GM23338 (cell line): ENCODE data around the gene HYAL2. TPM values are rescaled to one million over a fixed set of nuclear protein-coding genes. Genes with fewer than 3 reads are reported as not detected.

ENCODE experiments used
- ATAC-seq: fragments of 200-7000 bp; cut with Tn5 transposase; 3 replicates; pipeline ENCODE4 v1.9.1; 2020
- DNase-seq: peaks from one replicate; pipeline ENCODE4 v3.0.0-alpha.2; 2015; ENCODE audit warnings: low spot score
- H2AFZ ChIP-seq: fragments of 200-600 bp; sonication (generic); 2 replicates; pipeline ENCODE4 v1.8.0; 2016; ENCODE audit warnings: antibody characterized with exemption, mild to moderate bottlenecking, moderate library complexity
- H3F3A ChIP-seq: fragments of 200-600 bp; sonication (generic); replicated peaks from 2 replicates; pipeline ENCODE4 v1.8.0; 2017; ENCODE audit warnings: antibody characterized with exemption, mixed run types, low read depth
- H3K27ac ChIP-seq: fragments of 200-600 bp; sonication (generic); 2 replicates; pipeline ENCODE4 v1.6.1; 2016; ENCODE audit warnings: low read depth
- H3K27me3 ChIP-seq: fragments of 200-600 bp; sonication (generic); 2 replicates; pipeline ENCODE4 v1.8.0; 2016; ENCODE audit warnings: mild to moderate bottlenecking, mixed run types, moderate library complexity; ENCODE audit not compliant: insufficient read depth
- H3K36me3 ChIP-seq: fragments of 200-600 bp; sonication (generic); 2 replicates; pipeline ENCODE4 v1.8.0; 2016; ENCODE audit warnings: mild to moderate bottlenecking; ENCODE audit not compliant: insufficient read depth
- H3K4me1 ChIP-seq: fragments of 200-600 bp; sonication (generic); 2 replicates; pipeline ENCODE4 v1.8.0; 2016; ENCODE audit warnings: mild to moderate bottlenecking, moderate library complexity; ENCODE audit not compliant: insufficient read depth
- H3K4me2 ChIP-seq: fragments of 200-600 bp; sonication (generic); 2 replicates; pipeline ENCODE4 v1.7.1; 2017; ENCODE audit warnings: mixed run types
- H3K4me3 ChIP-seq: fragments of 200-600 bp; sonication (generic); 2 replicates; pipeline ENCODE4 v1.6.1; 2016; ENCODE audit warnings: mixed run types
- H3K79me2 ChIP-seq: fragments of 200-600 bp; sonication (generic); replicated peaks from 2 replicates; pipeline ENCODE4 v1.8.0; 2017; ENCODE audit warnings: mild to moderate bottlenecking; ENCODE audit not compliant: insufficient read depth
- H3K9me2 ChIP-seq: fragments of 200-600 bp; sonication (generic); 2 replicates; pipeline ENCODE4 v1.8.0; 2017; ENCODE audit not compliant: insufficient read depth
- H4K20me1 ChIP-seq: fragments of 200-600 bp; sonication (generic); replicated peaks from 2 replicates; pipeline ENCODE4 v1.8.0; 2017; ENCODE audit warnings: mild to moderate bottlenecking; ENCODE audit not compliant: insufficient read depth
- H3K27ac Mint-ChIP-seq: 2 replicates; pipeline ENCODE4 v1.8.0; 2020; ENCODE audit warnings: inconsistent platforms, mild to moderate bottlenecking, moderate library complexity, mixed read lengths
- H3K27me3 Mint-ChIP-seq: 3 replicates; pipeline ENCODE4 v1.8.0; 2022; ENCODE audit warnings: low read depth, mild to moderate bottlenecking, moderate library complexity, mixed read lengths, inconsistent platforms; ENCODE audit not compliant: insufficient read depth, poor library complexity
- H3K36me3 Mint-ChIP-seq: 3 replicates; pipeline ENCODE4 v1.8.0; 2021; ENCODE audit warnings: low read depth, mild to moderate bottlenecking, inconsistent platforms, moderate library complexity, mixed read lengths
- H3K4me1 Mint-ChIP-seq: 3 replicates; pipeline ENCODE4 v1.8.0; 2020; ENCODE audit warnings: mild to moderate bottlenecking, inconsistent platforms, mixed read lengths
- H3K4me3 Mint-ChIP-seq: 3 replicates; pipeline ENCODE4 v1.8.0; 2021; ENCODE audit warnings: moderate library complexity, mild to moderate bottlenecking, inconsistent platforms, mixed read lengths
- H3K9me3 Mint-ChIP-seq: 3 replicates; pipeline ENCODE4 v1.8.0; 2020; ENCODE audit warnings: moderate library complexity, mild to moderate bottlenecking, inconsistent platforms, mixed read lengths
- CREB1 ChIP-seq: fragments of 250-450 bp; sonication (Bioruptor Pico); IDR thresholded peaks from 2 replicates; pipeline ENCODE4 v1.5.0; 2020; ENCODE audit warnings: low read depth, mild to moderate bottlenecking, moderate library complexity
- CTCF ChIP-seq, 2 experiments: fragments of 200-600 bp in 1 of 2; sonication (generic) in 1 of 2; conservative IDR thresholded peaks; 2 replicates each; pipeline versions ENCODE4 v1.5.1 to v1.6.1; 2016 to 2017; ENCODE audit warnings: antibody characterized with exemption in 2 of 2, low read depth in 2 of 2, mild to moderate bottlenecking in 2 of 2, moderate library complexity in 1 of 2
- EZH2phosphoT487 ChIP-seq: fragments of 200-600 bp; sonication (generic); IDR thresholded peaks from one replicate; pipeline ENCODE4 v1.8.1; 2018; ENCODE audit warnings: antibody characterized with exemption; ENCODE audit not compliant: unreplicated experiment
- NANOG ChIP-seq: IDR thresholded peaks from 2 replicates; pipeline ENCODE4 v1.6.1; 2016; ENCODE audit warnings: antibody characterized with exemption, borderline replicate concordance
- POLR2AphosphoS5 ChIP-seq: IDR thresholded peaks from 2 replicates; pipeline ENCODE4 v1.6.1; 2016; ENCODE audit warnings: antibody characterized with exemption, low read depth
- polyA plus RNA-seq: library from polyadenylated mRNA; unstranded; fragments of >200 nt; fragmentation: Nextera tagmentation; extraction: Ambion mirVana; gene quantifications from 2 replicates; pipeline ENCODE4 v1.2.1, GENCODE V29; 2016
- total RNA-seq: library from RNA; depleted of rRNA; stranded (reverse); fragments of >200 nt; shearing (Covaris generic); gene quantifications from 2 replicates; pipeline ENCODE4 v1.2.3, GENCODE V29; 2014

HYAL2 gene
- total and polyA plus RNA-seq, 2 experiments from 2014 or later = 28.9 to 74.3 TPM

GRCh38 chr3:50298836-50299637 lies 23.5 kb downstream of the HYAL2 start, which contains the start of the genes HYAL3 and NAA80:
TSS of gene HYAL3 (minus strand) at chr3:50299405. CDS start at chr3:50295602, 3,803 bp downstream.
TSS of gene NAA80 (minus strand) at chr3:50299405. CDS start at chr3:50297463, 1,942 bp downstream.
- H3F3A ChIP-seq = peaks cover 17% of the 10 kb centered on the region
- peaks cover 22% of the 10 kb centered on the region for H3K4me1 Mint-ChIP-seq
- no peaks in the 10 kb centered on the region for H3K79me2 ChIP-seq
- ATAC-seq = peak; percentile 69
- H3K9me3 Mint-ChIP-seq = no peaks in the 10 kb centered on the region; the same call in 2 of the 3 replicates
- peak within 1 kb of the TSS; percentile 97 for H3K4me2 ChIP-seq
- peak within 1 kb of the TSS; percentile 98 for H3K4me3 Mint-ChIP-seq
- no peaks in the 10 kb centered on the region for H3K9me2 ChIP-seq
- H3K27ac Mint-ChIP-seq = peak within 1 kb of the TSS; percentile 98
- no peaks in the 10 kb centered on the region for H4K20me1 ChIP-seq
- peaks cover 25% of the 10 kb centered on the region for H3K4me1 ChIP-seq
- peak within 1 kb of the TSS; percentile 79; the same call in 1 of the 2 replicates for H3K27ac ChIP-seq
- H2AFZ ChIP-seq = peak within 1 kb of the TSS; percentile 100
- H3K27me3 Mint-ChIP-seq = peaks cover 22% of the 10 kb centered on the region
- H3K27me3 ChIP-seq = no peaks in the 10 kb centered on the region
- H3K36me3 Mint-ChIP-seq = no peaks in the 10 kb centered on the region
- peak within 1 kb of the TSS; percentile 97 for H3K4me3 ChIP-seq
- TF ChIP-seq POLR2AphosphoS5 = peak; percentile 88
- no peak for TF ChIP-seq EZH2phosphoT487
- TF ChIP-seq CTCF (conservative IDR thresholded peaks at IDR 0.05; ENCODE audit: low read depth in 2 of 2) = peak in 1 of 2 experiments; percentile 22; a peak in 1 of 4 replicates
- peak; percentile 84 for TF ChIP-seq CREB1 (CRISPR knock-in tag)
- peak; percentile 99 for DNase-seq
- no peaks in the 10 kb centered on the region for H3K36me3 ChIP-seq

GRCh38 chr3:50297896-50298725 lies 24.4 kb downstream of the HYAL2 start:
- Mint-ChIP-seq H3K27ac (no peak overlapping the region), H3K27me3 (peaks cover 22% of the 10 kb centered on the region), H3K4me1 (peaks cover 20% of the 10 kb centered on the region), H3K4me3 (peak overlapping the region; percentile 98), H3K9me3 (no peaks in the 10 kb centered on the region; the same call in 2 of the 3 replicates), H3K36me3 (no peaks in the 10 kb centered on the region)
- Histone ChIP-seq H3K79me2 (no peaks in the 10 kb centered on the region), H3K4me2 (peak overlapping the region; percentile 97), H3K27me3 (no peaks in the 10 kb centered on the region), H3K9me2 (no peaks in the 10 kb centered on the region), H3K4me3 (peak overlapping the region; percentile 97), H2AFZ (peak overlapping the region; percentile 100; the same call in 1 of the 2 replicates), H3K36me3 (no peaks in the 10 kb centered on the region), H3K4me1 (peaks cover 21% of the 10 kb centered on the region), H3F3A (peaks cover 14% of the 10 kb centered on the region), H4K20me1 (no peaks in the 10 kb centered on the region), H3K27ac (no peak overlapping the region)
- TF ChIP-seq NANOG = no peak
- no peak for ATAC-seq
- peak; percentile 32 for DNase-seq
